Natural killer cell (primary cell): ENCODE measurements around the gene LPCAT3. TPM values are rescaled to one million over a fixed set of nuclear protein-coding genes. Genes with fewer than 3 reads are reported as not detected.

ENCODE experiments used
- ATAC-seq, 3 donors: fragments of 150-1000 bp in 2 of 3; fragments of 200-7000 bp in 1 of 3; cut with Tn5 transposase; 1 replicate in 1 of 3; 2 replicates in 2 of 3; pipeline ENCODE4 v1.10.0; 2021; ENCODE audit warnings: mild to moderate bottlenecking in 2 of 3, moderate library complexity in 2 of 3
- DNase-seq, 2 donors: peaks; one replicate each; pipeline versions ENCODE4 v3.0.0 to v3.0.0-alpha.2; 2013 to 2021; ENCODE audit warnings: mixed read lengths in 1 of 2
- H3K27ac ChIP-seq: one replicate; pipeline ENCODE4 v1.5.1; 2013; ENCODE audit warnings: mild to moderate bottlenecking, low read length
- H3K27me3 ChIP-seq: one replicate; pipeline ENCODE4 v1.6.1; 2013; ENCODE audit warnings: low read length; ENCODE audit not compliant: control insufficient read depth, insufficient read depth
- H3K36me3 ChIP-seq: one replicate; pipeline ENCODE4 v1.6.1; 2013; ENCODE audit warnings: low read length; ENCODE audit not compliant: control insufficient read depth, insufficient read depth
- H3K4me1 ChIP-seq: one replicate; pipeline ENCODE4 v1.6.1; 2013; ENCODE audit warnings: low read length; ENCODE audit not compliant: control insufficient read depth, insufficient read depth
- H3K4me3 ChIP-seq: one replicate; pipeline ENCODE4 v1.5.1; 2013; ENCODE audit warnings: low read length
- H3K9me3 ChIP-seq: one replicate; pipeline ENCODE4 v1.6.1; 2013; ENCODE audit warnings: low read length; ENCODE audit not compliant: control insufficient read depth, insufficient read depth
- H3K27ac Mint-ChIP-seq, 2 donors: one replicate each; pipeline ENCODE4 v1.8.0; 2022; ENCODE audit warnings: mild to moderate bottlenecking in 2 of 2, mixed read lengths in 2 of 2, moderate library complexity in 1 of 2
- H3K27me3 Mint-ChIP-seq, 2 donors: one replicate each; pipeline ENCODE4 v1.8.0; 2022; ENCODE audit warnings: low read depth in 2 of 2, mixed read lengths in 2 of 2
- H3K36me3 Mint-ChIP-seq: one replicate; pipeline ENCODE4 v1.8.0; 2022; ENCODE audit warnings: mixed read lengths
- H3K4me1 Mint-ChIP-seq, 2 donors: one replicate each; pipeline ENCODE4 v1.8.0; 2022; ENCODE audit warnings: mixed read lengths in 2 of 2
- H3K4me3 Mint-ChIP-seq: one replicate; pipeline ENCODE4 v1.8.0; 2022; ENCODE audit warnings: mild to moderate bottlenecking, moderate library complexity, mixed read lengths
- H3K9me3 Mint-ChIP-seq, 2 donors: one replicate each; pipeline ENCODE4 v1.8.0; 2022; ENCODE audit warnings: mixed read lengths in 2 of 2
- CTCF ChIP-seq: fragments of 200-600 bp; IDR thresholded peaks from one replicate; pipeline ENCODE4 v1.8.0; 2022; ENCODE audit warnings: antibody characterized with exemption
- WGBS: methylation state at CpG from one replicate; pipeline ENCODE4 v1.1.7; 2013; ENCODE audit warnings: missing lambda C conversion rate; ENCODE audit not compliant: insufficient coverage; 5-methylcytosine and 5-hydroxymethylcytosine counted together
- intact Hi-C: fragments of 100-400 bp; cut with micrococcal nuclease; formaldehyde crosslinking; loops from one replicate; pipeline ENCODE4 v1.14.2; 2022
- total RNA-seq, 4 donors: library from RNA; stranded (reverse); fragments of 120-200 nt in 1 of 4; gene quantifications; one replicate each; pipeline versions ENCODE4 v1.2.3 to v1.2.4, GENCODE V29; 2013 to 2022

Gene LPCAT3
- total RNA-seq, 3 donors from 2014 or later (not counting 1 experiment from before 2014, with no cell fraction given): 45.6 to 54.3 (median 45.6) TPM

- Mint-ChIP-seq H3K36me3 (no peaks in the 10 kb centered on the region), H3K27ac (peak overlapping the region; percentile 82 to 90), H3K9me3 (no peaks in the 10 kb centered on the region), H3K4me1 (peaks cover 11 to 35% of the 10 kb centered on the region in 2 donors), H3K27me3 (no peaks in the 10 kb centered on the region), H3K4me3 (peak overlapping the region; percentile 83)
- WGBS: 84% methylated on average over 3 of the region's 3 CpGs
- no peak for TF ChIP-seq CTCF
- H3K9me3 ChIP-seq: no peaks in the 10 kb centered on the region
- no peaks in the 10 kb centered on the region for H3K27me3 ChIP-seq
- H3K36me3 ChIP-seq: peaks cover 4% of the 10 kb centered on the region
- H3K27ac ChIP-seq: peak overlapping the region; percentile 74
- peaks cover 27% of the 10 kb centered on the region for H3K4me1 ChIP-seq
- no peak for DNase-seq
- intact Hi-C loops: no loop called here
- no peak for ATAC-seq
- H3K4me3 ChIP-seq: no peak overlapping the region
Observed at GRCh38 chr12:6936194-6936635, 82.1 kb downstream of the LPCAT3 start.

GRCh38 chr12:6935371-6936193 is 82.7 kb downstream of the LPCAT3 start:
- Mint-ChIP-seq H3K4me3 (peak overlapping the region; percentile 33), H3K27me3 (no peaks in the 10 kb centered on the region), H3K9me3 (no peaks in the 10 kb centered on the region), H3K27ac (peak overlapping the region; percentile 50 to 90), H3K4me1 (peaks cover 11 to 32% of the 10 kb centered on the region in 2 donors), H3K36me3 (no peaks in the 10 kb centered on the region)
- WGBS: 89% methylated on average over 14 of the region's 14 CpGs
- peaks cover 27% of the 10 kb centered on the region for H3K4me1 ChIP-seq
- H3K4me3 ChIP-seq: no peak overlapping the region
- H3K27ac ChIP-seq: no peak overlapping the region
- no peak for ATAC-seq
- no peak for DNase-seq
- no peaks in the 10 kb centered on the region for H3K27me3 ChIP-seq
- H3K36me3 ChIP-seq: peaks cover 4% of the 10 kb centered on the region
- H3K9me3 ChIP-seq: no peaks in the 10 kb centered on the region
- TF ChIP-seq CTCF: no peak
- intact Hi-C loops: no loop called here

- peaks cover 31% of the 10 kb centered on the region for H3K4me1 ChIP-seq
- no peaks in the 10 kb centered on the region for H3K27me3 ChIP-seq
- H3K36me3 ChIP-seq: peaks cover 4% of the 10 kb centered on the region
- Mint-ChIP-seq H3K4me1 (peaks cover 23 to 34% of the 10 kb centered on the region in 2 donors), H3K27me3 (no peaks in the 10 kb centered on the region), H3K36me3 (no peaks in the 10 kb centered on the region), H3K4me3 (peak overlapping the region; percentile 28), H3K9me3 (no peaks in the 10 kb centered on the region), H3K27ac (peak overlapping the region; percentile 50 to 90)
- 87% methylated on average over 5 of the region's 8 CpGs for WGBS
- no peak overlapping the region for H3K4me3 ChIP-seq
- ATAC-seq (no peak), DNase-seq (no peak)
- TF ChIP-seq CTCF: no peak
- no peaks in the 10 kb centered on the region for H3K9me3 ChIP-seq
- no peak overlapping the region for H3K27ac ChIP-seq
- intact Hi-C loops: no loop called here
Observed at GRCh38 chr12:6934110-6934509, 84.2 kb downstream of the LPCAT3 start.
